Gastroesophageal sphincter (tissue), 4 donors: ENCODE data around the gene STX12. TPM values are rescaled to one million over a fixed set of nuclear protein-coding genes. Genes with fewer than 3 reads are reported as not detected.

Source experiments
- ATAC-seq: fragments of 150-250 bp; one replicate; pipeline ENCODE4 v1.9.1; 2016; ENCODE audit warnings: mild to moderate bottlenecking, moderate library complexity
- H3K27ac ChIP-seq, 4 donors: fragments of 200-600 bp; sonication (generic) in 3 of 4; 1 replicate in 3 of 4; 2 replicates in 1 of 4; pipeline ENCODE4 v1.5.1; 2016 to 2019
- H3K27me3 ChIP-seq: fragments of 200-600 bp; sonication (generic); one replicate; pipeline ENCODE4 v1.5.1; 2019
- H3K36me3 ChIP-seq, 2 donors: fragments of 200-600 bp; sonication (generic); one replicate each; pipeline ENCODE4 v1.5.1; 2019; ENCODE audit warnings: control low read depth in 1 of 2
- H3K4me1 ChIP-seq, 3 donors: fragments of 200-600 bp; sonication (generic); 1 replicate in 2 of 3; 2 replicates in 1 of 3; pipeline ENCODE4 v1.5.1; 2016 to 2019; ENCODE audit warnings: control low read depth in 2 of 3
- H3K4me3 ChIP-seq, 2 donors: fragments of 200-600 bp; sonication (generic); one replicate each; pipeline ENCODE4 v1.5.1; 2019; ENCODE audit warnings: mild to moderate bottlenecking in 1 of 2, moderate library complexity in 1 of 2
- H3K9me3 ChIP-seq, 3 donors: fragments of 200-600 bp; sonication (generic); one replicate each; pipeline ENCODE4 v1.5.1; 2017 to 2019; ENCODE audit warnings: control low read depth in 2 of 3
- EP300 ChIP-seq: sonication (generic); formaldehyde crosslinking; IDR thresholded peaks from one replicate; pipeline ENCODE4 v1.6.1; 2017; ENCODE audit warnings: antibody characterized with exemption, mild to moderate bottlenecking
- POLR2A ChIP-seq, 2 donors: fragments of 450-650 bp; IDR thresholded peaks; one replicate each; pipeline ENCODE4 v1.6.1; 2017; ENCODE audit warnings: antibody characterized with exemption in 2 of 2, mild to moderate bottlenecking in 2 of 2, moderate library complexity in 1 of 2
- POLR2AphosphoS5 ChIP-seq: sonication (generic); formaldehyde crosslinking; IDR thresholded peaks from one replicate; pipeline ENCODE4 v1.6.1; 2017; ENCODE audit warnings: antibody characterized with exemption
- WGBS, 2 donors: methylation state at CpG; one replicate each; pipeline ENCODE4 v1.1.5; 2018; ENCODE audit warnings: low coverage in 1 of 2; 5-methylcytosine and 5-hydroxymethylcytosine counted together
- total RNA-seq, 4 donors: library from RNA; depleted of rRNA; stranded (reverse); fragments of >200 nt; gene quantifications; one replicate each; pipeline ENCODE4 v1.1.0, GENCODE V29; 2016
- TF ChIP-seq, protein P1 (sequence below), 4 experiments: fragments of 200-600 bp in 2 of 4; fragments of 450-650 bp in 2 of 4; sonication (generic) in 1 of 4; IDR thresholded peaks; one replicate each; pipeline ENCODE4 v1.5.1; 2017 to 2019; ENCODE audit warnings: antibody characterized with exemption in 4 of 4, mild to moderate bottlenecking in 2 of 4, moderate library complexity in 2 of 4

The STX12 gene
- total RNA-seq, 4 donors from 2014 or later: 50.6 to 76.9 (median 68.3) TPM

DNA sequence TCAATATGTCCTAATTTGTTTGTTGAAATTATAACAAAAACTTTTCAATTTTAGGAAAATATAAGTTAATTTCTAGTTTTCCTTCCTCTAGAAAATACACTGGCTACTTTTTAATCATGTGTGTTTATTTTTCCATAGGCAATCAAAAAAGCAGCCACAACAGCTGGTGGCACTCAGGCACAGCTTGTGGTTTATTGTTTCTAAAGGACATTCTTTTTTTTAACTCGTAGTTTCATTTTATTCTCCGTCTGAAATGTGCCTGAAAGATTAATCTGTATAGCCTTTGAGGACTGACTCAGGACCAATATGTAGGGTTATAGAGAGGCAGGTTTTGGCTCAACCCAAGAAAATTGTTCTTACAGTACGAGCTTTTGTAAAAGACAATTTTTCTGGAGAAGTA is 20.7 kb upstream of the STX12 start:
- Histone ChIP-seq H3K36me3 (peaks cover 0 to 93% of the 10 kb centered on the region in 2 donors), H3K27ac (no peak overlapping the region), H3K4me1 (peaks cover 0 to 6% (median 0%) of the 10 kb centered on the region in 3 donors), H3K9me3 (no peaks in the 10 kb centered on the region), H3K27me3 (no peaks in the 10 kb centered on the region), H3K4me3 (no peak overlapping the region)
- no peak for ATAC-seq
- 35 to 57% methylated on average over 2 to 3 of the region's 3 CpGs for WGBS, 2 donors
- no peak for TF ChIP-seq POLR2AphosphoS5
- no peak for TF ChIP-seq EP300
- TF ChIP-seq POLR2A (IDR thresholded peaks at IDR 0.05): no peak
- TF ChIP-seq, protein P1, sequence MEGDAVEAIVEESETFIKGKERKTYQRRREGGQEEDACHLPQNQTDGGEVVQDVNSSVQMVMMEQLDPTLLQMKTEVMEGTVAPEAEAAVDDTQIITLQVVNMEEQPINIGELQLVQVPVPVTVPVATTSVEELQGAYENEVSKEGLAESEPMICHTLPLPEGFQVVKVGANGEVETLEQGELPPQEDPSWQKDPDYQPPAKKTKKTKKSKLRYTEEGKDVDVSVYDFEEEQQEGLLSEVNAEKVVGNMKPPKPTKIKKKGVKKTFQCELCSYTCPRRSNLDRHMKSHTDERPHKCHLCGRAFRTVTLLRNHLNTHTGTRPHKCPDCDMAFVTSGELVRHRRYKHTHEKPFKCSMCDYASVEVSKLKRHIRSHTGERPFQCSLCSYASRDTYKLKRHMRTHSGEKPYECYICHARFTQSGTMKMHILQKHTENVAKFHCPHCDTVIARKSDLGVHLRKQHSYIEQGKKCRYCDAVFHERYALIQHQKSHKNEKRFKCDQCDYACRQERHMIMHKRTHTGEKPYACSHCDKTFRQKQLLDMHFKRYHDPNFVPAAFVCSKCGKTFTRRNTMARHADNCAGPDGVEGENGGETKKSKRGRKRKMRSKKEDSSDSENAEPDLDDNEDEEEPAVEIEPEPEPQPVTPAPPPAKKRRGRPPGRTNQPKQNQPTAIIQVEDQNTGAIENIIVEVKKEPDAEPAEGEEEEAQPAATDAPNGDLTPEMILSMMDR (IDR thresholded peaks at IDR 0.05): no peak

DNA sequence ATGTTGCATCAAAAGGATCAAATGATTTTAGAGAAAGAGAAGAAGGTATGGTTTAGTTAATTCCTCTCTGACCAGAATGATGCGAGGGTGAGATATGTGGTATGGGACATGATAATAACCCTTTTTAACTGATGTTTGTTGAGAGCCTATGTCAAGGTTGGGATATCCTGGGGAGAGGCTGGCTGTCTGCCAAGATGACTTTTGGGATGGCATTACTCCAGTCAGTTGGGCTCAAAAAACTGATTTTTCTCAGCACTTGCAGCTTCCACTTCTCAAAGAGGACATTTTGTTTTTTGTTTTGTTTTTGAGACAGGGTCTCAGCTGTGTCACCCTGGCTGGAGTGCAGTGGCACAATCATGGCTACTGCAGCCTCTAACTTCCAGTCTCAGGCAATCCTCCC is 17.7 kb upstream of the STX12 start:
- 75 to 100% methylated on average over 1 of the region's 1 CpG for WGBS, 2 donors
- Histone ChIP-seq H3K36me3 (peaks cover 0 to 94% of the 10 kb centered on the region in 2 donors), H3K27me3 (no peaks in the 10 kb centered on the region), H3K27ac (peak overlapping the region in 2 of 4 donors; percentile 20 to 25), H3K9me3 (no peaks in the 10 kb centered on the region), H3K4me3 (no peak overlapping the region), H3K4me1 (peaks cover 0 to 6% (median 0%) of the 10 kb centered on the region in 3 donors)
- TF ChIP-seq POLR2AphosphoS5 (no peak), POLR2A (IDR thresholded peaks at IDR 0.05) (no peak), EP300 (no peak)
- TF ChIP-seq, protein P1 (IDR thresholded peaks at IDR 0.05): no peak
- no peak for ATAC-seq

DNA sequence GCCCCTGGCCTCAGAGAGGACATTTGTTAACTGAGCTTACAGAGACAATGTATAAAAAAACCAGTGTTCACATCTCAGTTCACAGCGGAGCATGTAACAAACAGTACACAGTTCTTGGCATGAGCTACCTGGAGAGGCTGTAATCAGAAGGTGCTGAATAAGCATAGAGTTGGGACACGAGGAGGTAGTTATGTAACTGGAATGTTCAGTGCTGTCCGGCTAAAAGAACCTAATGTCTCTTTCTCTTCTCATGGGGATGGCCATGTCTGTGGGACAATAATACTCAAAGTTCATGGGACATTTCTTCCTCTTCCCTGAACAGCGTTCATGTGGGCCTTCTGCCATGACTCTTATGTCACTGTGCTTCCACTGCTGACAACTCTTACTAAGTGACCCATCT is 17.2 kb upstream of the STX12 start:
- peak; percentile 67 for ATAC-seq

DNA sequence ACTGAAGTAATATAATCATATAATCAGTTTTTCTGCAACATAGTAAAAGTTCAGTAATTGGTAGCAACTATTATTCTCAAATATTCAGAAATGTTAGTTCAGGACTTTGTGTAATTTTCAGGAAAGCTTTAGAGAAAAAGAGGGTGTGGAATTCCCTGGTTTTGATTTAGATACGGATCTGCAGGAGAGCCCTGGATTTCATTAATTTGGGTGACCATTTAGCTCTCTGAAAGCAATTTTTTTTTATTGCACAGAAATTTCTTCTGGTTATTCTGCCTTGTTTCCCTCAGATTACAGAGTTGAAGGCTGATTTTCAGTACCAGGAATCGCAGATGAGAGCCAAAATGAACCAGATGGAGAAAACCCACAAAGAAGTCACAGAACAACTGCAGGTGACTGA is 13.8 kb upstream of the STX12 start:
- TF ChIP-seq POLR2A (IDR thresholded peaks at IDR 0.05) (no peak), EP300 (no peak), POLR2AphosphoS5 (no peak)
- TF ChIP-seq, protein P1 (IDR thresholded peaks at IDR 0.05): no peak
- Histone ChIP-seq H3K36me3 (peaks cover 0 to 90% of the 10 kb centered on the region in 2 donors), H3K27ac (no peak overlapping the region), H3K9me3 (no peaks in the 10 kb centered on the region), H3K4me3 (no peak overlapping the region), H3K4me1 (peaks cover 0 to 6% (median 0%) of the 10 kb centered on the region in 3 donors), H3K27me3 (no peaks in the 10 kb centered on the region)
- WGBS, 2 donors: 80 to 81% methylated on average over 2 of the region's 2 CpGs
- ATAC-seq: no peak

More for the DNA sequence above, 17.2 kb upstream of the STX12 start:
- Histone ChIP-seq H3K4me1 (peaks cover 0 to 6% (median 0%) of the 10 kb centered on the region in 3 donors), H3K27me3 (no peaks in the 10 kb centered on the region), H3K27ac (peak overlapping the region in 2 of 4 donors; percentile 20 to 25), H3K4me3 (no peak overlapping the region), H3K9me3 (no peaks in the 10 kb centered on the region), H3K36me3 (peaks cover 0 to 93% of the 10 kb centered on the region in 2 donors)
- WGBS, 2 donors: 65 to 71% methylated on average over 2 to 4 of the region's 4 CpGs
- TF ChIP-seq, protein P1 (IDR thresholded peaks at IDR 0.05): no peak
- TF ChIP-seq POLR2AphosphoS5 (no peak), EP300 (no peak)

DNA sequence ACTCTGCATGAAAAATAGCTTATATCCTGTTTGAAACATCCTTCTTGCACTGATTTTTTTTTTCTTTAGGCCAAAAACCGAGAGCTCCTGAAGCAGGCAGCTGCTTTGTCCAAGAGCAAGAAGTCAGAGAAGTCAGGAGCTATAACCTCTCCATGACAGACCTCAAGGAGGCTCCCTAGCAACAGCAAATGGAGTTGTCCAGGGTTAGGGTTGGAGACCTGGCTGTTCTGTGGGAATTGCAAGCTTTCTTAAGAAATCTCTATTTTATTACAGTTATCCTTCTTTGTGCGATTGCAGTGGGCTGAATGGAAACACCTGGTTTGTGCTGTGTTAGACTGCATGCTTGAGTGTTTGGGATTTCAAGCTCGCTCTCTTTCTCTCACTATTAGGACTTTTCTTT is 12.6 kb upstream of the STX12 start:
- Histone ChIP-seq H3K9me3 (no peaks in the 10 kb centered on the region), H3K36me3 (peaks cover 0 to 78% of the 10 kb centered on the region in 2 donors), H3K4me1 (peaks cover 0 to 3% (median 0%) of the 10 kb centered on the region in 3 donors), H3K27me3 (no peaks in the 10 kb centered on the region), H3K27ac (no peak overlapping the region), H3K4me3 (no peak overlapping the region)
- TF ChIP-seq POLR2AphosphoS5 (no peak), EP300 (no peak)
- TF ChIP-seq, protein P1 (IDR thresholded peaks at IDR 0.05): no peak
- ATAC-seq: peak; percentile 25
- 50 to 88% methylated on average over 2 of the region's 3 CpGs for WGBS, 2 donors
